22Rv1 (cell line): Measurements from ENCODE around the gene CNOT1.
"Not testable (repeated sequence)": the region's sequence is repeated elsewhere in the genome, so short reads cannot be mapped to it uniquely, and the experiment has no call there.

Experiments used
- H3K27ac ChIP-seq: fragments of 450-650 bp; 2 replicates; pipeline ENCODE4 v1.5.1; 2017
- ZFX ChIP-seq: fragments of 450-650 bp; IDR thresholded peaks from 2 replicates; pipeline ENCODE4 v1.6.1; 2017; ENCODE audit warnings: antibody characterized with exemption, borderline replicate concordance
- TF ChIP-seq, protein P1 (sequence below): fragments of 450-650 bp; IDR thresholded peaks from 2 replicates; pipeline ENCODE4 v1.5.1; 2017; ENCODE audit warnings: mild to moderate bottlenecking

CNOT1 gene

DNA sequence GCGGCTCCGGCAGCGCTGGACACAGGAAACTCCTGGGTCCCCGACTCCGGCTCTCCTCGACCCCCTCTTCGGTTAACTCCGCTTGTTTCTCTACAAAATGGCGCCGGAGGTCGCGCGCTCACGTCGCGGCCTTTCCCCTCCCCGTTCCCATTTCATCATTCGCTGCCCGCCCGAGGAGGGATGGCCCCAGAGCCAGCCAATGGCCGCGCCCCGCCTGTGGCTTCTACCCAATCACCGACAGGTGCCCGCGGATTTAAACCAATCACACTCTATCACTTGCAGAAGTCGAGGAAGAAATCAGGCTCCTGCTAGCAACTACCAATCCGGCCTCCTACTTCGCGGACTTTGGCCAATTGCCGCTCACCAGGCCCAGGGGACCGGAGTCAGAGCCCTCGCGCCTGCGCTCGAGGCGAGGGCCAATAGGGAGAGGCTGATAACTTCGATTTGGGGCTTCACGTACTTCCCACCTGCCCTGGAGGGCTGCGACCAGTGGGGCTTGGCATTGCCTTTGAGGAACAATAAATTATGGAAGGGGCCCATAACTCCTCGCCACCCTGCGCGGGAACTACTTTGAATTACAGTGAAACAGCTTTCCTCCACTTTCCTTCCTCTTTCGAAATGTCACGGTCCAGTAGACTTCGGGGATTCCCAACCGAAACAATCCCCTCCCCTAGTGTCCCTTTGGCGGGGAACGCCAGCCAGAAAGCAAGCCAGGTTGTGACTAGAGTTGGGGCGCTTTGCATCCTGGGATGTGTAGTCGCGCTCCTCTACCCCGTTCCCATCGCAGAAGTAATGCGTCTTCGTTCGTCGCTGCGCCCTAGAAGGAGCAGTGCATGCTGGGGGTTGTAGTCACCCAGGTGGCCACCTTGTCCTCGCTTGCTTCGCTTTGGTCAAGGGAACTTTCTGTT lies at the start of gene CNOT1:
Gene CNOT1, minus strand, starts transcription at position 94 of the 908 bp plus-strand sequence. CDS start 30,489 bp downstream, outside the sequence.
- TF ChIP-seq, protein P1, sequence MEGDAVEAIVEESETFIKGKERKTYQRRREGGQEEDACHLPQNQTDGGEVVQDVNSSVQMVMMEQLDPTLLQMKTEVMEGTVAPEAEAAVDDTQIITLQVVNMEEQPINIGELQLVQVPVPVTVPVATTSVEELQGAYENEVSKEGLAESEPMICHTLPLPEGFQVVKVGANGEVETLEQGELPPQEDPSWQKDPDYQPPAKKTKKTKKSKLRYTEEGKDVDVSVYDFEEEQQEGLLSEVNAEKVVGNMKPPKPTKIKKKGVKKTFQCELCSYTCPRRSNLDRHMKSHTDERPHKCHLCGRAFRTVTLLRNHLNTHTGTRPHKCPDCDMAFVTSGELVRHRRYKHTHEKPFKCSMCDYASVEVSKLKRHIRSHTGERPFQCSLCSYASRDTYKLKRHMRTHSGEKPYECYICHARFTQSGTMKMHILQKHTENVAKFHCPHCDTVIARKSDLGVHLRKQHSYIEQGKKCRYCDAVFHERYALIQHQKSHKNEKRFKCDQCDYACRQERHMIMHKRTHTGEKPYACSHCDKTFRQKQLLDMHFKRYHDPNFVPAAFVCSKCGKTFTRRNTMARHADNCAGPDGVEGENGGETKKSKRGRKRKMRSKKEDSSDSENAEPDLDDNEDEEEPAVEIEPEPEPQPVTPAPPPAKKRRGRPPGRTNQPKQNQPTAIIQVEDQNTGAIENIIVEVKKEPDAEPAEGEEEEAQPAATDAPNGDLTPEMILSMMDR = no peak
- no peak for TF ChIP-seq ZFX
- peak within 1 kb of the TSS; percentile 92 for H3K27ac ChIP-seq

DNA sequence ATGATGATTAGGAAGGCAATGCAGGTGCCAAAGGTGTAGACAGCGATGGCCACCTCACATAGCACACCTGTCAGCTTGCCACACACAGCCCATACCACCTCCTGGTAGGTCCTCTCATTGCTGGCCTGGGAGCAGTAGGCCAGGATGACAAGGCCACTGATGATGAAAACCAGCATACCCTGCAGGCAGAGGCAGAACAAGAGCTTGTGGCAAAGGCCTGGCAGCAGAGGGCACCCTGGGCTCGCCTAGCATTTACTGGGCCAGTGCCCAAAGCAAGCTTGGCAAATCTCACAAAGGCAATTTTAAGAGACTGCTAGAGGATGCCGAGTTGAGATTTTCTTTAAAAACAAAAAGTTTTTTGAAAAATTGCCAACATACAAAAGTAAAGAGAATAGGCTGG lies 49.1 kb upstream of the CNOT1 start:
- H3K27ac ChIP-seq = no peak overlapping the region
- TF ChIP-seq, protein P1 = peak; percentile 27
- TF ChIP-seq ZFX = no peak

DNA sequence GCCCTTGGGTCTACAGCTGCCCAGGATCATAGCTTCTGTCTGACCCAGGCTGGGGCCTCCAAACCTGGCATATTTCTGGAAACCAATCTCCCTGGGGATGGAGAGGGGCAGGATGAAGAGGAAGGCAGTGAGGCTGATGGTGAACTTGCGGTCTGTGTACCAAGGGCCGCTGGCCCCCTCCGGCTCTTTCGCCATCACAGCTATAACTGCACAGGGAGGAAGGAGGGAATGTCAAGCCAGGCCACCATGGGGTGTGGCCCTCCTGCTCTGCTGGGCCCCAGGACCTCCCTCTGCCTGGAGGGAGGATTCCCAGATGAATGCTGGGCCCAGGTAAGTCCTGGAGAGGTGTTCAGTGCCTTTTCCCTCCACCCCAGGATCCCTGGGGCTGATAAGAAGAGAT lies 48.6 kb upstream of the CNOT1 start:
- TF ChIP-seq, protein P1 = no peak
- TF ChIP-seq ZFX = no peak
- no peak overlapping the region for H3K27ac ChIP-seq

DNA sequence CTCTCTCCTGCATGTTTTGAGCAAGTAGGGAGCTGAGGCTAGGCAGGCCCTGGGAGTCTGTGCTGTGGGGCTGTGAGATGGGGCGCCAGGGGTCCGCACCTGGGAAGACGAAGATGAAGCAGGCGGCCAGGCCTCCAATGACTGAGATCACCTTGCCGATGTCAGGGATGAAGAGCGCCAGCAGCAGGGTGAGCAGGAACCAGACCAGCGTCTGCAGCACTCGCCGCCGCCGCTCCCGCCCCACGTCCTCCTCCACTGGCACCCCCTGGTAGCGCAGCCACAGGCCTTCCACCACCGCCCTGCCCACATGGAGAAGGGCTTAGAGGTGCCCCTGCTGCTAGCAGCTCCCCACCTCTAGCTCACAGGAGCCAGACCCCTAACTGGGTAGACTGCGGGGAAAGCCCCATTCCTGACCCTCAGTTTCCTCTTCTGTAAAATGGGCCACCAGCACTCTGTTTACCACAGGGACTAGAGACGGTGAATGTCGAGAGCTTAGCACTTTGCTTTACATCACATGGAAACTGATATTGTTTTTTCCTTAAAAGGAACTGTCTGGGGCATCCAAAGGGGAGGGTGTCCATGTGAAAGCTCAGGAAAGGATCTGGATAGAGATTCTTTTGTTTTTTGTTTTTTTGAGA lies 41.4 kb upstream of the CNOT1 start:
- no peak for TF ChIP-seq ZFX
- TF ChIP-seq, protein P1 = no peak
- H3K27ac ChIP-seq = no peak overlapping the region

DNA sequence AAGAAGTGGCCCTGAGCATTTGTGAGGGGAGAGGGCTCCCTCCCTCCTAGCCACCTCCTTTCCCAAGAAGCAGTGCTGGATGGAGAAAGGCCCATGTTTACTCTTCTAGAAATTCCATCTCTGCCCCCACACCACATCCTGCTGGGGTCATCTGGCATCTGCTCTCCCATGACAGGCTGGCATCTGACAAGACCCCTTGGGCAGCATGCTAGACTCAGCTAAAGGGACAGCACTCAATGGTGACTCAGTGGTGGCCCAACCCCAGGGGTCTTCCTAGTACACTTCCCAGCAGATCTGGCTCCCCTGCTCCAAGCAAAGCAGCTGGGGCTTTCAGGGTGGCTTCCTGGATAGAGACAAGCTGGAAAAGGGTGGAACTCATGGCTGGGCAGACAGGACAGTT lies 40.6 kb upstream of the CNOT1 start:
- no peak overlapping the region for H3K27ac ChIP-seq
- TF ChIP-seq, protein P1 = no peak
- TF ChIP-seq ZFX = no peak

DNA sequence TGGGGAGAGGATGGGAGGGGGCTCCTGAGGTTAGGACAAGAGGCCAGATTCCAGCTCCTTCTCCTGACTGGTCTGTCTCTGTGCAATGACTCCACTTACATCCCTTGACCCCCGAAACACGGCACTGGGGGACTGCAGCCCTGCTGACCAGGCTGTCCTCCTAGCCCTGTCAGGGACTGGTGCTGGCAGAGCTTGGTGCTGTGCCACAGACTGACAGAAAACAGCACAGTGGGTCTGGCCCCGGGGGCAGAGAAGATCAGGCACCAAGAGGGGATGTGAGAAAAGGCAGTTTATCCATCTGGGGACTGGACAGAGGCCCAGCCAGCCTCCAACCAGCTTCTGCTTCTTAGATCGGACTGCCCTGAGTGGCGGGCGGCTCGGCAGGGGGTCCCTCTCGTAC lies 35.6 kb upstream of the CNOT1 start:
- TF ChIP-seq ZFX = no peak
- no peak overlapping the region for H3K27ac ChIP-seq

DNA sequence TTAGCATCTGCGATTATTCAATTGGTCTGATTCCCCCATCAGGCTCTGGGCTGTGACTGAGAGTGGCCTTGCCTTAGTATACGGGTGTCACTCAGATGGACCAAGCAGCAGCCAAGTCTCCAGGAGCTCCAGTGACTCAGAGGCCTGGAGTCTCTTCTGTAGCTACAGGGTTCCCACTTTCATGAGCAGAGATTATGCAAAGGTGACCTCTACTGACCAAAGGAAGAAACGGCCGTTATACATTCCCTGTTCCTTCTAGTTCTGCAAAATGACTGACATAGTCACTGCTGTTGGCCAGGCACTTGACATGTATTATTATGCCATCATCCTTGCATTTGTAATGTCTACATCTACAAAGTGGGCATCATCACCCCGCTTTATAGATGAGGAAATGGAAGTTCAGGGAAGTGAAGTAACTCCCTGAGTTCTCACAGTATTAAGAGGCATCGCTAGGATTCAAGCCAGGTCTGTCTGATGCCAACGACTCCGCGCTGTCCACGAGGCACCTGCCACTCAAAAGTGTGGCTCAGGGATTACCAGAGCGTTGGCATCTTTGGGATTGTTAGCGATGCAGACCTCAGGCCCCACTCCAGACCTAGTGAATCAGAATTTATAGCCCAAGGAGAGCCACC lies 31.7 kb upstream of the CNOT1 start:
- no peak overlapping the region for H3K27ac ChIP-seq
- TF ChIP-seq ZFX = no peak
- TF ChIP-seq, protein P1 = peak; percentile 80

DNA sequence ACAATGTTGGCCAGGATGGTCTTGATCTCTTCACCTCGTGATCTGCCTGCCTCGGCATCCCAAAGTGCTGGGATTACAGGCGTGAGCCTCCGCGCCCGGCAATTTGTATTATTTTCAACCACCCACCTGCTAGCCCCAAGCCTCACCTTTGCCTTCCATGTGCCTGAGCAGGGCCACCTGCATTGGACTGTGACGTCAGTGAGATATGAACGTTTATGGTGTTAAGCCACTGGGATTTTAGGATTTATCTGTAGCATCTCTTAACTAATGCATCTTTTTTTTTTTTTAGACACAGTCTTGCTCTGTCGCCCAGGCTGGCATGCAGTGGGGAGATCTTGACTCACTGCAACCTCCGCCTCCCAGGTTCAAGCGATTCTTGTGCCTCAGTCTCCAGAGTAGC lies 30.3 kb upstream of the CNOT1 start:
- H3K27ac ChIP-seq = not testable (repeated sequence)
